HCT116 (cell line): Measurements from ENCODE around the gene STRA8. TPM values are rescaled to one million over a fixed set of nuclear protein-coding genes. Genes with fewer than 3 reads are reported as not detected.

ENCODE experiments used
- ATAC-seq: fragments of 200-7000 bp; cut with Tn5 transposase; 2 replicates; pipeline ENCODE4 v1.9.1; 2020; ENCODE audit warnings: mild to moderate bottlenecking, moderate library complexity
- BruUV-seq: library from RNA; stranded (reverse); fragments of 400-500 nt; replicated peaks from 2 replicates; lab custom pipeline; 2021; lab: Mats Ljungman, UMichigan
- CTCF ChIA-PET: fragments of 300-600 bp; sonication (Branson Sonifier 250); formaldehyde crosslinking; loops from one replicate; lab custom pipeline; 2021; ENCODE audit warnings: antibody characterized with exemption; lab: Charles Lee
- POLR2A ChIA-PET: fragments of 300-600, 350-600 bp; sonication (Branson Sonifier 250); formaldehyde crosslinking; loops from one replicate; lab custom pipeline; 2021; ENCODE audit warnings: antibody characterized with exemption; lab: Charles Lee
- RAD21 ChIA-PET, 2 experiments: fragments of 300-600 bp; sonication (Branson Sonifier 250); formaldehyde crosslinking; loops; one replicate each; lab custom pipeline; 2023; ENCODE audit warnings: low total read pairs in 2 of 2; ENCODE audit not compliant: uncharacterized antibody in 2 of 2, unreplicated experiment in 2 of 2, low non-redundant PET in 1 of 2; lab: Charles Lee
- DNase-seq: peaks from one replicate; pipeline ENCODE4 v3.0.0-alpha.2; 2010; ENCODE audit warnings: low read depth, low spot score
- H2AFZ ChIP-seq: fragments of 200-600 bp; shearing (Covaris generic), sonication (generic); 2 replicates; pipeline ENCODE4 v1.6.1; 2017; ENCODE audit warnings: low read depth, mixed run types, mixed read lengths, antibody characterized with exemption, low read length; ENCODE audit not compliant: poor library complexity, severe bottlenecking
- H3K27ac ChIP-seq: 2 replicates; pipeline ENCODE4 v1.5.1; 2012; ENCODE audit warnings: low read depth, low read length
- H3K27me3 ChIP-seq: fragments of 200-600 bp; sonication (generic); 2 replicates; pipeline ENCODE4 v1.6.1; 2016; ENCODE audit warnings: mixed run types, low read length, mixed read lengths; ENCODE audit not compliant: insufficient read depth
- H3K36me3 ChIP-seq, 2 experiments: fragments of 200-500 bp in 1 of 2; fragments of 200-600 bp in 1 of 2; sonication (Bioruptor generic) in 1 of 2; sonication (generic) in 1 of 2; 2 replicates each; pipeline versions ENCODE4 v1.5.1 to v1.6.1; 2014 to 2016; ENCODE audit warnings: low read length in 2 of 2, inconsistent platforms in 1 of 2, mixed read lengths in 1 of 2, mixed run types in 1 of 2; ENCODE audit not compliant: insufficient read depth in 2 of 2, control insufficient read depth in 1 of 2
- H3K4me1 ChIP-seq, 2 experiments: fragments of 200-600 bp in 1 of 2; sonication (generic) in 1 of 2; 2 replicates each; pipeline versions ENCODE4 v1.5.1 to v1.6.1; 2012 to 2017; ENCODE audit warnings: low read length in 2 of 2, inconsistent platforms in 1 of 2, mild to moderate bottlenecking in 1 of 2, mixed read lengths in 1 of 2, mixed run types in 1 of 2, moderate library complexity in 1 of 2; ENCODE audit not compliant: insufficient read depth in 2 of 2, control insufficient read depth in 1 of 2
- H3K4me2 ChIP-seq: fragments of 200-600 bp; sonication (generic); 2 replicates; pipeline ENCODE4 v1.6.1; 2017; ENCODE audit warnings: mixed run types, low read length, mixed read lengths
- H3K4me3 ChIP-seq, 2 experiments: fragments of 200-600 bp in 1 of 2; sonication (generic) in 1 of 2; replicated peaks in 1 of 2; 2 replicates each; pipeline ENCODE4 v1.5.1; 2011 to 2016; ENCODE audit warnings: low read length in 2 of 2, control low read depth in 1 of 2, low read depth in 1 of 2, mild to moderate bottlenecking in 1 of 2, mixed read lengths in 1 of 2, mixed run types in 1 of 2
- H3K79me2 ChIP-seq: fragments of 200-600 bp; sonication (generic); 2 replicates; pipeline ENCODE4 v1.6.1; 2017; ENCODE audit warnings: mild to moderate bottlenecking, mixed run types, low read length, moderate library complexity, mixed read lengths; ENCODE audit not compliant: insufficient read depth
- H3K9ac ChIP-seq: fragments of 200-600 bp; sonication (generic); 2 replicates; pipeline ENCODE4 v1.6.1; 2016; ENCODE audit warnings: low read length, mixed read lengths
- H3K9me2 ChIP-seq: fragments of 200-600 bp; sonication (generic), shearing (Covaris generic); 2 replicates; pipeline ENCODE4 v1.6.1; 2017; ENCODE audit warnings: mixed run types, mild to moderate bottlenecking, moderate library complexity; ENCODE audit not compliant: insufficient read depth
- H3K9me3 ChIP-seq, 2 experiments: fragments of 200-500 bp in 1 of 2; fragments of 200-600 bp in 1 of 2; sonication (Bioruptor generic) in 1 of 2; sonication (generic) in 1 of 2; 2 replicates each; pipeline ENCODE4 v1.6.1; 2014 to 2017; ENCODE audit warnings: low read length in 2 of 2, mixed read lengths in 2 of 2, inconsistent platforms in 1 of 2, low read depth in 1 of 2, mild to moderate bottlenecking in 1 of 2, mixed run types in 1 of 2, moderate library complexity in 1 of 2; ENCODE audit not compliant: control insufficient read depth in 1 of 2, insufficient read depth in 1 of 2
- H4K20me1 ChIP-seq: fragments of 200-600 bp; sonication (generic), shearing (Covaris generic); 2 replicates; pipeline ENCODE4 v1.6.1; 2017; ENCODE audit warnings: mixed run types, mild to moderate bottlenecking, moderate library complexity; ENCODE audit not compliant: insufficient read depth
- CBX3 ChIP-seq: IDR thresholded peaks from 2 replicates; pipeline ENCODE4 v1.6.1; 2012; ENCODE audit warnings: low read depth
- CEBPB ChIP-seq: IDR thresholded peaks from 2 replicates; pipeline ENCODE4 v1.6.1; 2012; ENCODE audit warnings: low read depth
- EGR1 ChIP-seq: IDR thresholded peaks from 2 replicates; pipeline ENCODE4 v1.6.1; 2012; ENCODE audit warnings: low read depth
- EZH2 ChIP-seq: fragments of 200-600 bp; sonication (generic); IDR thresholded peaks from 2 replicates; pipeline ENCODE4 v1.6.1; 2017; ENCODE audit warnings: antibody characterized with exemption, mixed run types
- EZH2phosphoT487 ChIP-seq: fragments of 200-600 bp; IDR thresholded peaks from 2 replicates; pipeline ENCODE4 v1.6.1; 2018; ENCODE audit warnings: antibody characterized with exemption, borderline replicate concordance
- FOSL1 ChIP-seq: IDR thresholded peaks from 2 replicates; pipeline ENCODE4 v1.6.1; 2012; ENCODE audit warnings: low read depth
- JUND ChIP-seq: IDR thresholded peaks from 2 replicates; pipeline ENCODE4 v1.6.1; 2012
- POLR2A ChIP-seq: IDR thresholded peaks from 2 replicates; pipeline ENCODE4 v1.7.0; 2011; ENCODE audit warnings: borderline replicate concordance; ENCODE audit not compliant: insufficient read depth, insufficient read length; ENCODE audit errors: extremely low read depth
- POLR2AphosphoS5 ChIP-seq: IDR thresholded peaks from 2 replicates; pipeline ENCODE4 v1.6.1; 2011; ENCODE audit warnings: mild to moderate bottlenecking, low read depth, low read length, moderate library complexity
- SIN3A ChIP-seq: IDR thresholded peaks from 2 replicates; pipeline ENCODE4 v1.6.1; 2012; ENCODE audit warnings: low read depth
- SP1 ChIP-seq: IDR thresholded peaks from 2 replicates; pipeline ENCODE4 v1.6.1; 2012; ENCODE audit warnings: low read depth
- SRF ChIP-seq: IDR thresholded peaks from 2 replicates; pipeline ENCODE4 v1.6.1; 2012; ENCODE audit warnings: low read depth
- YY1 ChIP-seq: IDR thresholded peaks from 2 replicates; pipeline ENCODE4 v1.6.1; 2011; ENCODE audit warnings: low read length, low read depth, moderate library complexity, mild to moderate bottlenecking; ENCODE audit not compliant: insufficient replicate concordance; ENCODE audit errors: extremely low read depth
- ZFX ChIP-seq: fragments of 450-650 bp; IDR thresholded peaks from 2 replicates; pipeline ENCODE4 v1.6.1; 2017
- ZNF274 ChIP-seq: fragments of 200-500 bp; sonication (Bioruptor generic); IDR thresholded peaks from 2 replicates; pipeline ENCODE4 v1.6.1; 2014; ENCODE audit warnings: mild to moderate bottlenecking, low read depth, low read length, inconsistent platforms
- intact Hi-C: fragments of 100-400 bp; cut with micrococcal nuclease; formaldehyde crosslinking; loops from 2 replicates; pipeline ENCODE4 v1.10.0; 2022
- total RNA-seq: library from RNA; stranded (reverse); gene quantifications from one replicate; pipeline ENCODE4 v1.2.1, GENCODE V29; 2021; ENCODE audit not compliant: unreplicated experiment
- TF ChIP-seq, protein P1 (sequence below): IDR thresholded peaks from 2 replicates; pipeline ENCODE4 v1.6.1; 2011; ENCODE audit warnings: mild to moderate bottlenecking, low read length, moderate library complexity; ENCODE audit not compliant: insufficient replicate concordance; ENCODE audit errors: extremely low read depth
- TF ChIP-seq, protein P2 (sequence below), 3 experiments: fragments of 200-600 bp in 1 of 3; sonication (generic) in 1 of 3; IDR thresholded peaks in 2 of 3; conservative IDR thresholded peaks in 1 of 3; 2 replicates each; pipeline ENCODE4 v1.5.1; 2012 to 2017; ENCODE audit warnings: low read depth in 2 of 3, low read length in 2 of 3, antibody characterized with exemption in 1 of 3, borderline replicate concordance in 1 of 3, control low read depth in 1 of 3, mild to moderate bottlenecking in 1 of 3, mixed read lengths in 1 of 3, mixed run types in 1 of 3, moderate library complexity in 1 of 3; ENCODE audit not compliant: insufficient read depth in 1 of 3

STRA8 gene
- total RNA-seq, 1 experiment from 2014 or later = not detected

DNA sequence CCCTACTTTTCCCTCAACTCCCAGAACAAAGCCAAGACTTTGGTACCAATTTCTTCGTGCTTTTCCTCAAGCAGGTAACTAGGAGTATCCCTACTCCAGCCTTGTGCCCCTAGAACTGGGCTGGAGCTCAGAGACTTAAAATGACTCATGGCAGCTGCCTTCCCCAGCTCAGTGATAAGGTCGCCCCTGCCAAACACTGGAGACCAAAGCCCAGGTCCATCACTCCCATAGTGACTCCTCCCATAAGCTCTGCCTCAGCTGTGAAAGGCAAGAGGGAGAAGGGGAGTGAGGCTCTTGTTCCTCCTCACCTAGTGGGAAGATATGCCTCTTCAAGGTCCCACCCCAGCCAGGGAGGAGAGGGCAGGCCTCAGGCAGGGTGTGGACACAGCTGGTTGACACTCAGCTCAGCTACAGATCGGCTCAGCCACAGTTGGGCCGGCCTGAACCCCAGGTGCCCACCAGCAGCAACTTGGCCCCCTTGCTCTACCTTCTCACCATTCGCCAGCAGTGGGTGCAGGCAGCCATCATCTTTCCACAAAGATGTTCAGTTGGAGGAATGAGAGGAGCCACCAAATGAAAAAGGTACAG is 49.3 kb upstream of the STRA8 start:
- Histone ChIP-seq H3K9me2 (no peaks in the 10 kb centered on the region), H3K4me3 (no peak overlapping the region), H2AFZ (no peak overlapping the region), H3K4me2 (no peak overlapping the region), H3K36me3 (no peaks in the 10 kb centered on the region), H3K4me1 (no peaks in the 10 kb centered on the region), H3K9ac (no peak overlapping the region), H3K9me3 (peaks cover 0 to 18% of the 10 kb centered on the region in 2 experiments; a peak in 1 of 4 replicates), H3K27me3 (no peaks in the 10 kb centered on the region), H3K79me2 (no peaks in the 10 kb centered on the region), H3K27ac (no peak overlapping the region), H4K20me1 (no peaks in the 10 kb centered on the region)
- BruUV-seq = no TSS peak
- no peak for ATAC-seq
- no peak for TF ChIP-seq EZH2
- no peak for TF ChIP-seq EGR1
- no peak for TF ChIP-seq ZFX
- TF ChIP-seq JUND = no peak
- TF ChIP-seq CEBPB = no peak
- no peak for TF ChIP-seq FOSL1
- TF ChIP-seq, protein P1, sequence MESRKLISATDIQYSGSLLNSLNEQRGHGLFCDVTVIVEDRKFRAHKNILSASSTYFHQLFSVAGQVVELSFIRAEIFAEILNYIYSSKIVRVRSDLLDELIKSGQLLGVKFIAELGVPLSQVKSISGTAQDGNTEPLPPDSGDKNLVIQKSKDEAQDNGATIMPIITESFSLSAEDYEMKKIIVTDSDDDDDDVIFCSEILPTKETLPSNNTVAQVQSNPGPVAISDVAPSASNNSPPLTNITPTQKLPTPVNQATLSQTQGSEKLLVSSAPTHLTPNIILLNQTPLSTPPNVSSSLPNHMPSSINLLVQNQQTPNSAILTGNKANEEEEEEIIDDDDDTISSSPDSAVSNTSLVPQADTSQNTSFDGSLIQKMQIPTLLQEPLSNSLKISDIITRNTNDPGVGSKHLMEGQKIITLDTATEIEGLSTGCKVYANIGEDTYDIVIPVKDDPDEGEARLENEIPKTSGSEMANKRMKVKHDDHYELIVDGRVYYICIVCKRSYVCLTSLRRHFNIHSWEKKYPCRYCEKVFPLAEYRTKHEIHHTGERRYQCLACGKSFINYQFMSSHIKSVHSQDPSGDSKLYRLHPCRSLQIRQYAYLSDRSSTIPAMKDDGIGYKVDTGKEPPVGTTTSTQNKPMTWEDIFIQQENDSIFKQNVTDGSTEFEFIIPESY = no peak
- TF ChIP-seq ZNF274 = no peak
- TF ChIP-seq SP1 = no peak
- TF ChIP-seq, protein P2, sequence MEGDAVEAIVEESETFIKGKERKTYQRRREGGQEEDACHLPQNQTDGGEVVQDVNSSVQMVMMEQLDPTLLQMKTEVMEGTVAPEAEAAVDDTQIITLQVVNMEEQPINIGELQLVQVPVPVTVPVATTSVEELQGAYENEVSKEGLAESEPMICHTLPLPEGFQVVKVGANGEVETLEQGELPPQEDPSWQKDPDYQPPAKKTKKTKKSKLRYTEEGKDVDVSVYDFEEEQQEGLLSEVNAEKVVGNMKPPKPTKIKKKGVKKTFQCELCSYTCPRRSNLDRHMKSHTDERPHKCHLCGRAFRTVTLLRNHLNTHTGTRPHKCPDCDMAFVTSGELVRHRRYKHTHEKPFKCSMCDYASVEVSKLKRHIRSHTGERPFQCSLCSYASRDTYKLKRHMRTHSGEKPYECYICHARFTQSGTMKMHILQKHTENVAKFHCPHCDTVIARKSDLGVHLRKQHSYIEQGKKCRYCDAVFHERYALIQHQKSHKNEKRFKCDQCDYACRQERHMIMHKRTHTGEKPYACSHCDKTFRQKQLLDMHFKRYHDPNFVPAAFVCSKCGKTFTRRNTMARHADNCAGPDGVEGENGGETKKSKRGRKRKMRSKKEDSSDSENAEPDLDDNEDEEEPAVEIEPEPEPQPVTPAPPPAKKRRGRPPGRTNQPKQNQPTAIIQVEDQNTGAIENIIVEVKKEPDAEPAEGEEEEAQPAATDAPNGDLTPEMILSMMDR (IDR thresholded peaks at IDR 0.05 in 2 of 3, conservative IDR thresholded peaks at IDR 0.05 in 1 of 3; ENCODE audit: borderline replicate concordance in 1 of 3, insufficient read depth in 1 of 3, low read depth in 2 of 3, low read length in 2 of 3) = no peak
- no peak for TF ChIP-seq POLR2A
- TF ChIP-seq POLR2AphosphoS5 = no peak
- TF ChIP-seq SIN3A = no peak
- no peak for TF ChIP-seq SRF
- no peak for TF ChIP-seq CBX3
- no peak for TF ChIP-seq EZH2phosphoT487
- TF ChIP-seq YY1 = no peak
- ChIA-PET RAD21 (no interaction called here), CTCF (no interaction called here), POLR2A (no interaction called here)
- intact Hi-C loops = no loop called here
- DNase-seq = no peak
